Measurements from ENCODE around the gene STARD5.
"Not testable (repeated sequence)": the region's sequence is repeated elsewhere in the genome, so short reads cannot be mapped to it uniquely, and the experiment has no call there.

The STARD5 gene

GRCh38 chr15:81337241-81337640 is 13.3 kb upstream of the STARD5 start:
- H3K4me1 ChIP-seq (ENCODE audit: control insufficient read depth, insufficient read depth, low read length) = peaks cover 23% of the 10 kb centered on the region
- no peaks in the 10 kb centered on the region for H3K36me3 ChIP-seq (ENCODE audit: control insufficient read depth, insufficient read depth, low read length, severe bottlenecking)
- DNase-seq (ENCODE audit: low read depth) = no peak
- peak overlapping the region; percentile 53 for H3K4me3 ChIP-seq (ENCODE audit: low read length)
- H3K9ac ChIP-seq (ENCODE audit: low read length) = no peak overlapping the region
- H3K9me3 ChIP-seq (ENCODE audit: control insufficient read depth, low read length) = no peaks in the 10 kb centered on the region
- peaks cover 21% of the 10 kb centered on the region for H3K27me3 ChIP-seq (replicated peaks; ENCODE audit: control insufficient read depth, insufficient read depth, low read length)

GRCh38 chr15:81336568-81336967 is 12.6 kb upstream of the STARD5 start:
- H3K27me3 ChIP-seq (replicated peaks; ENCODE audit: control insufficient read depth, insufficient read depth, low read length) = peaks cover 18% of the 10 kb centered on the region
- no peaks in the 10 kb centered on the region for H3K36me3 ChIP-seq (ENCODE audit: control insufficient read depth, insufficient read depth, low read length, severe bottlenecking)
- H3K4me3 ChIP-seq (ENCODE audit: low read length) = no peak overlapping the region
- H3K4me1 ChIP-seq (ENCODE audit: control insufficient read depth, insufficient read depth, low read length) = peaks cover 23% of the 10 kb centered on the region
- peak; percentile 41 for DNase-seq (ENCODE audit: low read depth)
- H3K9ac ChIP-seq (ENCODE audit: low read length) = no peak overlapping the region
- no peaks in the 10 kb centered on the region for H3K9me3 ChIP-seq (ENCODE audit: control insufficient read depth, low read length)

GRCh38 chr15:81335631-81336030 is 11.7 kb upstream of the STARD5 start:
- Histone ChIP-seq H3K9ac (ENCODE audit: low read length) (no peak overlapping the region), H3K4me1 (ENCODE audit: control insufficient read depth, insufficient read depth, low read length) (peaks cover 23% of the 10 kb centered on the region), H3K27me3 (replicated peaks; ENCODE audit: control insufficient read depth, insufficient read depth, low read length) (peaks cover 9% of the 10 kb centered on the region), H3K9me3 (ENCODE audit: control insufficient read depth, low read length) (no peaks in the 10 kb centered on the region), H3K36me3 (ENCODE audit: control insufficient read depth, insufficient read depth, low read length, severe bottlenecking) (no peaks in the 10 kb centered on the region), H3K4me3 (ENCODE audit: low read length) (no peak overlapping the region)
- no peak for DNase-seq (ENCODE audit: low read depth)

- Histone ChIP-seq H3K36me3 (ENCODE audit: control insufficient read depth, insufficient read depth, low read length, severe bottlenecking) (no peaks in the 10 kb centered on the region), H3K27me3 (replicated peaks; ENCODE audit: control insufficient read depth, insufficient read depth, low read length) (peaks cover 6% of the 10 kb centered on the region), H3K9me3 (ENCODE audit: control insufficient read depth, low read length) (no peaks in the 10 kb centered on the region), H3K4me1 (ENCODE audit: control insufficient read depth, insufficient read depth, low read length) (peaks cover 23% of the 10 kb centered on the region), H3K9ac (ENCODE audit: low read length) (no peak overlapping the region), H3K4me3 (ENCODE audit: low read length) (no peak overlapping the region)
- DNase-seq (ENCODE audit: low read depth) = no peak
These were observed 11.0 kb upstream of the STARD5 start for GRCh38 chr15:81334768-81335435.

GRCh38 chr15:81333363-81333762 is 9.4 kb upstream of the STARD5 start:
- H3K4me1 ChIP-seq (ENCODE audit: control insufficient read depth, insufficient read depth, low read length) = peaks cover 14% of the 10 kb centered on the region
- DNase-seq (ENCODE audit: low read depth) = no peak
- no peak overlapping the region for H3K9ac ChIP-seq (ENCODE audit: low read length)
- H3K9me3 ChIP-seq (ENCODE audit: control insufficient read depth, low read length) = no peaks in the 10 kb centered on the region
- no peaks in the 10 kb centered on the region for H3K36me3 ChIP-seq (ENCODE audit: control insufficient read depth, insufficient read depth, low read length, severe bottlenecking)
- no peak overlapping the region for H3K4me3 ChIP-seq (ENCODE audit: low read length)
- no peaks in the 10 kb centered on the region for H3K27me3 ChIP-seq (replicated peaks; ENCODE audit: control insufficient read depth, insufficient read depth, low read length)

- DNase-seq (ENCODE audit: low read depth) = no peak
- Histone ChIP-seq H3K27me3 (replicated peaks; ENCODE audit: control insufficient read depth, insufficient read depth, low read length) (no peaks in the 10 kb centered on the region), H3K9ac (ENCODE audit: low read length) (no peak overlapping the region), H3K9me3 (ENCODE audit: control insufficient read depth, low read length) (no peaks in the 10 kb centered on the region), H3K4me1 (ENCODE audit: control insufficient read depth, insufficient read depth, low read length) (peaks cover 12% of the 10 kb centered on the region), H3K36me3 (ENCODE audit: control insufficient read depth, insufficient read depth, low read length, severe bottlenecking) (no peaks in the 10 kb centered on the region), H3K4me3 (ENCODE audit: low read length) (no peak overlapping the region)
These were observed 8.4 kb upstream of the STARD5 start for GRCh38 chr15:81332326-81332725.

- H3K9ac ChIP-seq (ENCODE audit: low read length) = no peak overlapping the region
- no peak overlapping the region for H3K4me3 ChIP-seq (ENCODE audit: low read length)
- DNase-seq (ENCODE audit: low read depth) = no peak
- no peaks in the 10 kb centered on the region for H3K36me3 ChIP-seq (ENCODE audit: control insufficient read depth, insufficient read depth, low read length, severe bottlenecking)
- H3K4me1 ChIP-seq (ENCODE audit: control insufficient read depth, insufficient read depth, low read length) = peaks cover 16% of the 10 kb centered on the region
- no peaks in the 10 kb centered on the region for H3K9me3 ChIP-seq (ENCODE audit: control insufficient read depth, low read length)
- H3K27me3 ChIP-seq (replicated peaks; ENCODE audit: control insufficient read depth, insufficient read depth, low read length) = no peaks in the 10 kb centered on the region
These were observed 7.7 kb upstream of the STARD5 start for GRCh38 chr15:81331600-81331999.

- H3K9ac ChIP-seq (ENCODE audit: low read length); H3K27me3 ChIP-seq (replicated peaks; ENCODE audit: control insufficient read depth, insufficient read depth, low read length); H3K9me3 ChIP-seq (ENCODE audit: control insufficient read depth, low read length); DNase-seq (ENCODE audit: low read depth); H3K4me3 ChIP-seq (ENCODE audit: low read length); H3K36me3 ChIP-seq (ENCODE audit: control insufficient read depth, insufficient read depth, low read length, severe bottlenecking): not testable (repeated sequence)
- peaks cover 17% of the 10 kb centered on the region for H3K4me1 ChIP-seq (ENCODE audit: control insufficient read depth, insufficient read depth, low read length)
These were observed 7.2 kb upstream of the STARD5 start for GRCh38 chr15:81331141-81331540.

GRCh38 chr15:81330366-81331090 is 6.6 kb upstream of the STARD5 start:
- Histone ChIP-seq H3K4me3 (ENCODE audit: low read length) (no peak overlapping the region), H3K9me3 (ENCODE audit: control insufficient read depth, low read length) (no peaks in the 10 kb centered on the region), H3K27me3 (replicated peaks; ENCODE audit: control insufficient read depth, insufficient read depth, low read length) (no peaks in the 10 kb centered on the region), H3K36me3 (ENCODE audit: control insufficient read depth, insufficient read depth, low read length, severe bottlenecking) (no peaks in the 10 kb centered on the region), H3K4me1 (ENCODE audit: control insufficient read depth, insufficient read depth, low read length) (peaks cover 17% of the 10 kb centered on the region), H3K9ac (ENCODE audit: low read length) (no peak overlapping the region)
- DNase-seq (ENCODE audit: low read depth) = no peak

- Histone ChIP-seq H3K9me3 (ENCODE audit: control insufficient read depth, low read length) (no peaks in the 10 kb centered on the region), H3K9ac (ENCODE audit: low read length) (no peak overlapping the region), H3K4me3 (ENCODE audit: low read length) (no peak overlapping the region), H3K27me3 (replicated peaks; ENCODE audit: control insufficient read depth, insufficient read depth, low read length) (no peaks in the 10 kb centered on the region), H3K4me1 (ENCODE audit: control insufficient read depth, insufficient read depth, low read length) (peaks cover 19% of the 10 kb centered on the region), H3K36me3 (ENCODE audit: control insufficient read depth, insufficient read depth, low read length, severe bottlenecking) (no peaks in the 10 kb centered on the region)
- no peak for DNase-seq (ENCODE audit: low read depth)
These were observed 5.5 kb upstream of the STARD5 start for GRCh38 chr15:81329446-81329845.

- peak overlapping the region; percentile 22 for H3K9ac ChIP-seq (ENCODE audit: low read length)
- no peaks in the 10 kb centered on the region for H3K36me3 ChIP-seq (ENCODE audit: control insufficient read depth, insufficient read depth, low read length, severe bottlenecking)
- peak; percentile 91 for DNase-seq (ENCODE audit: low read depth)
- H3K27me3 ChIP-seq (replicated peaks; ENCODE audit: control insufficient read depth, insufficient read depth, low read length) = no peaks in the 10 kb centered on the region
- no peak overlapping the region for H3K4me3 ChIP-seq (ENCODE audit: low read length)
- H3K4me1 ChIP-seq (ENCODE audit: control insufficient read depth, insufficient read depth, low read length) = peaks cover 34% of the 10 kb centered on the region
- H3K9me3 ChIP-seq (ENCODE audit: control insufficient read depth, low read length) = no peaks in the 10 kb centered on the region
These were observed 3.6 kb upstream of the STARD5 start for GRCh38 chr15:81327516-81327915.

Data from adipocyte (in vitro differentiated cells).